Sigmoid colon (tissue), 4 donors: ENCODE measurements around the gene TMEM141.
"Not testable (repeated sequence)": the region's sequence is repeated elsewhere in the genome, so short reads cannot be mapped to it uniquely, and the experiment has no call there.

ENCODE experiments used
- EP300 ChIP-seq, 4 donors: sonication (generic); formaldehyde crosslinking; IDR thresholded peaks; one replicate each; pipeline ENCODE4 v1.6.1; 2017; ENCODE audit warnings: antibody characterized with exemption in 4 of 4
- POLR2A ChIP-seq, 2 donors: fragments of 450-650 bp; IDR thresholded peaks; one replicate each; pipeline ENCODE4 v1.6.1; 2016; ENCODE audit warnings: antibody characterized with exemption in 2 of 2, mild to moderate bottlenecking in 2 of 2, moderate library complexity in 2 of 2
- POLR2AphosphoS5 ChIP-seq, 4 donors: sonication (generic); formaldehyde crosslinking; IDR thresholded peaks; one replicate each; pipeline ENCODE4 v1.6.1; 2017; ENCODE audit warnings: antibody characterized with exemption in 4 of 4
- TF ChIP-seq, protein P1 (sequence below), 4 experiments: fragments of 450-650 bp in 3 of 4; fragments of 200-600 bp in 1 of 4; IDR thresholded peaks; one replicate each; pipeline ENCODE4 v1.5.1; 2016 to 2019; ENCODE audit warnings: antibody characterized with exemption in 4 of 4, mild to moderate bottlenecking in 3 of 4, moderate library complexity in 2 of 4

DNA sequence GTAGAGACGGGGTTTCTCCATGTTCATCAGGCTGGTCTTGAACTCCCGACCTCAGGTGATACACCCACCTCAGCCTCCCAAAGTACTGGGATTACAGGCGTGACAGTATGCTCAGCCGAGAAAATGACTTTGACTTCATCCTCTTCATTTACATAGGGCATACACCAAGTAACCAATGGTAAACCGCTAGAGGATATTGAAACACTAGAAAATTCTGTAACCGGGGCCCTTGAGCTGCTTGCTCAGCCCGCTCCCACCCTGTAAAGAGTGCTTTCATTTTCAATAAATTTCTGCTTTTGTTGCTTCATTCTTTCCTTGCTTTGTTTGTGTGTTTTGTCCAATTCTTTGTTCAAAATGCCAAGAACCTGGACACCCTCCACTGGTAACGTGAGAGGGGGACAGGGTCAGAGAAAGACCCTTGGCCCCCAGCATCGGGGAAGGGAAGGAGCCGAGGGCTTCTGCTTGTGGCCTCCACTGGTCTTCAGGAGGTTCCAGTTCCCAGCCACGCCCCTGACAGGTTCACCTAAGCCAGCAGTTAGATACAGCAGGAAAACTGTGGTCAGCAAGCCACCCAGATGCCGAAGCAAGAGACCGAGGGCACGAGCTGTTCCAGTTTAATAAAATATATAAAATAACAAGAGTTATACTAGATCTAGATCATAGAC is 25.3 kb upstream of the TMEM141 start:
- TF ChIP-seq POLR2A, POLR2AphosphoS5, EP300 (IDR thresholded peaks at IDR 0.05): not testable (repeated sequence)
- TF ChIP-seq, protein P1, sequence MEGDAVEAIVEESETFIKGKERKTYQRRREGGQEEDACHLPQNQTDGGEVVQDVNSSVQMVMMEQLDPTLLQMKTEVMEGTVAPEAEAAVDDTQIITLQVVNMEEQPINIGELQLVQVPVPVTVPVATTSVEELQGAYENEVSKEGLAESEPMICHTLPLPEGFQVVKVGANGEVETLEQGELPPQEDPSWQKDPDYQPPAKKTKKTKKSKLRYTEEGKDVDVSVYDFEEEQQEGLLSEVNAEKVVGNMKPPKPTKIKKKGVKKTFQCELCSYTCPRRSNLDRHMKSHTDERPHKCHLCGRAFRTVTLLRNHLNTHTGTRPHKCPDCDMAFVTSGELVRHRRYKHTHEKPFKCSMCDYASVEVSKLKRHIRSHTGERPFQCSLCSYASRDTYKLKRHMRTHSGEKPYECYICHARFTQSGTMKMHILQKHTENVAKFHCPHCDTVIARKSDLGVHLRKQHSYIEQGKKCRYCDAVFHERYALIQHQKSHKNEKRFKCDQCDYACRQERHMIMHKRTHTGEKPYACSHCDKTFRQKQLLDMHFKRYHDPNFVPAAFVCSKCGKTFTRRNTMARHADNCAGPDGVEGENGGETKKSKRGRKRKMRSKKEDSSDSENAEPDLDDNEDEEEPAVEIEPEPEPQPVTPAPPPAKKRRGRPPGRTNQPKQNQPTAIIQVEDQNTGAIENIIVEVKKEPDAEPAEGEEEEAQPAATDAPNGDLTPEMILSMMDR (IDR thresholded peaks at IDR 0.05), result not testable (repeated sequence)
